ENCODE measurements around the gene MDM2. TPM values are rescaled to one million over a fixed set of nuclear protein-coding genes. Genes with fewer than 3 reads are reported as not detected.

MDM2 gene
- total and polyA plus RNA-seq, 3 donors from 2014 or later, result 28.8 to 56.1 (median 40.6) TPM

DNA sequence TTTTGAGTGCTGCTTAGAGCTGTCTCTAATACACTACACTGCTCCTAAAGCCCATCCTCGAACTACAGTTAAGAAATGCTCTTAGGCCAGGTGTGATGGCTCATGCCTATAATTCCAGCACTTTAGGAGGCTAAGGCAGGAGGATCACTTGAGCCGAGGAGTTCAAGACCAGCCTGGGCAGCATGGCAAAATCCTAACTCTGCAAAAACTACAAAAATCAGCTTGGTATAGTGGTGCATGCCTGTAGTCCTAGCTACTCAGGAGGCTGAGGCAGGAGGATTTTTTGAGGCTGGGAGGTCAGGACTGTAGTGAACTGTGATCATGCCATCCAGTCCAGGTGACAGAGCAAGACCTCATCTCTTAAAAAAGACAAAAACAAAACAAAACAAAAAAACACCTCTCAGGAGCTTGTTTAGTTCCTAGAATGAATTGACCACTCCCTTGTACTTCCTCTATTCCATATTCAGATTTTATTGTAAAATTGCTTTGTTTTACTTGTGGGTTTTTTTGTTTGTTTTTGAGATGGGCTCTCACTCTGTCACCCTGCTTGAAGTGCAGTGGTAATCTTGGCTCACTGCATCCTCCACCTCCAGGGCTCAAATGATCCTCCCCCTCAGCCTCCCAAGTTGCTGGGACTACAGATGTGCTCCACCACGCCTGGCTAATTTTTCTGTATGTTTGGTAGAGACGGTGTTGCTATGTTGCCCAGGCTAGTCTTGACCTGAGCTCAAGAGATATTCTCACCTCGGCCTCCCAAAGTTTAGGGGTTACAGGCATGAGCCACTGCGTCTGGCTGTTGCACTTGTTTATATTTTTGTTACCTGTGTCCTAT is 13.6 kb downstream of the MDM2 start:
- Histone ChIP-seq H3K27me3 (no peaks in the 10 kb centered on the region), H3K36me3 (ENCODE audit: low read depth, missing control alignments) (no peaks in the 10 kb centered on the region), H3K4me1 (no peaks in the 10 kb centered on the region), H3K4me3 (no peak overlapping the region), H3K9me3 (no peaks in the 10 kb centered on the region), H3K27ac (no peak overlapping the region)
- DNase-seq, result no peak
- intact Hi-C loops (cut with DNase I; ENCODE audit: low total_unique reads), result no loop called here
- no peak for TF ChIP-seq CTCF (IDR thresholded peaks at IDR 0.05)
- WGBS, 2 donors, result 90 to 95% methylated on average over 6 of the region's 6 CpGs

DNA sequence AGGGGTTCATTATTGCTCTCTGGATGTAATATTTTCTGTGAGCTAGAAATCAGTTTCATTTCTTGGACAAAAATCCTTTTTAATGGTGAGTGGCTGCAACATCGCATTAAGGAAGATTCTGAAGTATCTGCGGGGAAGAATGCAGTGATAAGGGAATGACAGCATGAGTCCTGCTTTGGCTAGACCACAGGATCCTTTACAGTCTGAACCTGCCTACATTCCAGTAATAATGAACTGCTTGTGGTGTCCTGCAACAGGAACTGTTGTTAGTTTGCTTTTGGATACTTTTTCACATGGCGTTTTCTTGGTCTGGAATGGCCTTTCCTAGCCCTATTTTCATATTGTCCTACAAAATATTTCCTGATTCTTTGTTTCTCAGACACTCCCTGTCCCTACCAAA is 15.7 kb downstream of the MDM2 start:
- Histone ChIP-seq H3K4me3 (no peak overlapping the region), H3K36me3 (ENCODE audit: low read depth, missing control alignments) (no peaks in the 10 kb centered on the region), H3K27ac (no peak overlapping the region), H3K27me3 (no peaks in the 10 kb centered on the region), H3K4me1 (no peaks in the 10 kb centered on the region), H3K9me3 (no peaks in the 10 kb centered on the region)
- 54 to 61% methylated on average over 3 of the region's 3 CpGs for WGBS, 2 donors
- no peak for TF ChIP-seq POLR2A (IDR thresholded peaks at IDR 0.05)
- TF ChIP-seq CTCF (IDR thresholded peaks at IDR 0.05), result no peak
- intact Hi-C loops (cut with DNase I; ENCODE audit: low total_unique reads), result no loop called here
- DNase-seq, result no peak

DNA sequence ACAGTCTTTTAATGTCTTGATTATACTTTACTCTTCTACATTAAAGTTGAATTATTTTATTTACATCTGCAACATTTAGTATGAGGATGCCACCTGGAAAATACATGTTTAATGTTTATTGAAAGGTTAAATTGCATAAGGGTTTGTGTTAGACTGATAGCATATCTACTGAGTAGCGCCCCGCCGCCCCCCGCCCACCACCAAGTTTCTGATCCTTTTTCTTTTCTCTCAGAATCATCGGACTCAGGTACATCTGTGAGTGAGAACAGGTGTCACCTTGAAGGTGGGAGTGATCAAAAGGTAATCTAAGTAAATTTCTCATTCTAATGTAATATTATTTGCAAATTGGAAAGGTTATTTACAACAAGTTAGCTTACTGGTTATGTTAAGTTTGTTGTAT is 16.2 kb downstream of the MDM2 start:
- 90 to 94% methylated on average over 5 of the region's 5 CpGs for WGBS, 2 donors
- TF ChIP-seq CTCF (IDR thresholded peaks at IDR 0.05) (no peak), POLR2A (IDR thresholded peaks at IDR 0.05) (no peak)
- Histone ChIP-seq H3K4me1 (no peaks in the 10 kb centered on the region), H3K27me3 (no peaks in the 10 kb centered on the region), H3K36me3 (ENCODE audit: low read depth, missing control alignments) (no peaks in the 10 kb centered on the region), H3K4me3 (no peak overlapping the region), H3K27ac (no peak overlapping the region), H3K9me3 (no peaks in the 10 kb centered on the region)
- intact Hi-C loops (cut with DNase I; ENCODE audit: low total_unique reads), result no loop called here
- no peak for DNase-seq

DNA sequence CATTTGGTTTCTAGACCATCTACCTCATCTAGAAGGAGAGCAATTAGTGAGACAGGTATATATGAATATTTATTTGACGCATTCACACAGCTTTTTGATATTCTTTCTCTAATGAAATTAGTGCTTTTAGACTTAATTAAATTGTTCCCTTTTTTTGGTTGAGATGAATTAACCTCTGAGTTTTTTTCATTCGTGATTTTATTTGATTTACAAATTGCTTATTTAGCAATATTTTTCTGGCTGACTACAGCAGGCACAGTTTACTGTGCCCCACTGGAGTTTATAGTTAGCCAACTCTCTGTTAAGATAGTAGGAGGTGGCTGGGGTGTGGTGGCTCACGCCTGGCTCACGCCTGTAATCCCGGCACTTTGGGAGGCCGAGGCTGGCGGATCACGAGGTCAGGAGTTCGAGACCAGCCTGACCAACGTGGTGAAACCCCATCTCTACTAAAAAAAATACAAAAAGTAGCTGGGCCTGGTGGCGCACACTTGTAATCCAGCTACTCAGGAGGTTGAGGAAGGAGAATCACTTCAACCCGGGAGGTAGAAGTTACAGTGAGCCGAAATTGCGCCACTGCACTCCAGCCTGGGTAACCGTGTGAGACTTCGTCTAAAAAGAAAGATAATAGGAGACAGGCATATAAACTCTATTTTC is 16.7 kb downstream of the MDM2 start:
- Histone ChIP-seq H3K4me3 (no peak overlapping the region), H3K27me3 (no peaks in the 10 kb centered on the region), H3K9me3 (no peaks in the 10 kb centered on the region), H3K27ac (no peak overlapping the region), H3K36me3 (ENCODE audit: low read depth, missing control alignments) (no peaks in the 10 kb centered on the region), H3K4me1 (no peaks in the 10 kb centered on the region)
- DNase-seq, result no peak
- WGBS, 2 donors, result 94 to 96% methylated on average over 16 of the region's 16 CpGs
- intact Hi-C loops (cut with DNase I; ENCODE audit: low total_unique reads), result no loop called here
- TF ChIP-seq CTCF (IDR thresholded peaks at IDR 0.05) (no peak), POLR2A (IDR thresholded peaks at IDR 0.05) (no peak)
